ENCODE measurements around the gene MED8. TPM values are rescaled to one million over a fixed set of nuclear protein-coding genes. Genes with fewer than 3 reads are reported as not detected.
A peak's percentile ranks its signal among the peaks of the same experiment; 100 is the strongest.
"Not testable (repeated sequence)": the region's sequence is repeated elsewhere in the genome, so short reads cannot be mapped to it uniquely, and the experiment has no call there.

Gene MED8
- total RNA-seq, 1 donor from 2014 or later, result 15.7 TPM

- Histone ChIP-seq H3K4me1 (peaks cover 40% of the 10 kb centered on the region), H3K27ac (replicated peaks) (peak overlapping the region; percentile 58), H3K4me3 (no peak overlapping the region), H3K9me3 (replicated peaks) (no peaks in the 10 kb centered on the region), H3K36me3 (no peaks in the 10 kb centered on the region), H3K27me3 (ENCODE audit: low read depth) (no peaks in the 10 kb centered on the region)
- TF ChIP-seq, protein P1, sequence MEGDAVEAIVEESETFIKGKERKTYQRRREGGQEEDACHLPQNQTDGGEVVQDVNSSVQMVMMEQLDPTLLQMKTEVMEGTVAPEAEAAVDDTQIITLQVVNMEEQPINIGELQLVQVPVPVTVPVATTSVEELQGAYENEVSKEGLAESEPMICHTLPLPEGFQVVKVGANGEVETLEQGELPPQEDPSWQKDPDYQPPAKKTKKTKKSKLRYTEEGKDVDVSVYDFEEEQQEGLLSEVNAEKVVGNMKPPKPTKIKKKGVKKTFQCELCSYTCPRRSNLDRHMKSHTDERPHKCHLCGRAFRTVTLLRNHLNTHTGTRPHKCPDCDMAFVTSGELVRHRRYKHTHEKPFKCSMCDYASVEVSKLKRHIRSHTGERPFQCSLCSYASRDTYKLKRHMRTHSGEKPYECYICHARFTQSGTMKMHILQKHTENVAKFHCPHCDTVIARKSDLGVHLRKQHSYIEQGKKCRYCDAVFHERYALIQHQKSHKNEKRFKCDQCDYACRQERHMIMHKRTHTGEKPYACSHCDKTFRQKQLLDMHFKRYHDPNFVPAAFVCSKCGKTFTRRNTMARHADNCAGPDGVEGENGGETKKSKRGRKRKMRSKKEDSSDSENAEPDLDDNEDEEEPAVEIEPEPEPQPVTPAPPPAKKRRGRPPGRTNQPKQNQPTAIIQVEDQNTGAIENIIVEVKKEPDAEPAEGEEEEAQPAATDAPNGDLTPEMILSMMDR (IDR thresholded peaks at IDR 0.05; ENCODE audit: borderline replicate concordance), result no peak
- peak; percentile 29 for DNase-seq
- intact Hi-C loops (cut with micrococcal nuclease), result no loop called here
Observed at GRCh38 chr1:43373066-43373940, 16.3 kb downstream of the MED8 start.

- no peak overlapping the region for H3K4me3 ChIP-seq
- peak overlapping the region; percentile 58 for H3K27ac ChIP-seq (replicated peaks)
- TF ChIP-seq, protein P1 (IDR thresholded peaks at IDR 0.05; ENCODE audit: borderline replicate concordance), result no peak
- no peak for DNase-seq
- H3K4me1 ChIP-seq, result peaks cover 49% of the 10 kb centered on the region
- H3K27me3 ChIP-seq (ENCODE audit: low read depth), result no peaks in the 10 kb centered on the region
- intact Hi-C loops (cut with micrococcal nuclease), result no loop called here
- H3K36me3 ChIP-seq, result no peaks in the 10 kb centered on the region
- no peaks in the 10 kb centered on the region for H3K9me3 ChIP-seq (replicated peaks)
Observed at GRCh38 chr1:43372172-43372571, 17.4 kb downstream of the MED8 start.

GRCh38 chr1:43370564-43370963, 19.0 kb downstream of the MED8 start:
- H3K9me3 ChIP-seq (replicated peaks), result no peaks in the 10 kb centered on the region
- H3K4me1 ChIP-seq, result peaks cover 65% of the 10 kb centered on the region
- intact Hi-C loops (cut with micrococcal nuclease), result no loop called here
- H3K4me3 ChIP-seq, result no peak overlapping the region
- H3K27ac ChIP-seq (replicated peaks), result no peak overlapping the region
- H3K27me3 ChIP-seq (ENCODE audit: low read depth), result no peaks in the 10 kb centered on the region
- no peak for DNase-seq
- H3K36me3 ChIP-seq, result peaks cover 1% of the 10 kb centered on the region
- TF ChIP-seq, protein P1 (IDR thresholded peaks at IDR 0.05; ENCODE audit: borderline replicate concordance), result no peak

GRCh38 chr1:43369779-43370178, 19.8 kb downstream of the MED8 start:
- H3K9me3 ChIP-seq (replicated peaks); DNase-seq; H3K4me3 ChIP-seq; H3K36me3 ChIP-seq; H3K27me3 ChIP-seq (ENCODE audit: low read depth); H3K27ac ChIP-seq (replicated peaks); intact Hi-C loops (cut with micrococcal nuclease): not testable (repeated sequence)
- peaks cover 66% of the 10 kb centered on the region for H3K4me1 ChIP-seq

- peaks cover 21% of the 10 kb centered on the region for H3K36me3 ChIP-seq
- H3K27me3 ChIP-seq (ENCODE audit: low read depth), result no peaks in the 10 kb centered on the region
- peaks cover 61% of the 10 kb centered on the region for H3K4me1 ChIP-seq
- TF ChIP-seq, protein P1 (IDR thresholded peaks at IDR 0.05; ENCODE audit: borderline replicate concordance), result no peak
- no peaks in the 10 kb centered on the region for H3K9me3 ChIP-seq (replicated peaks)
- no peak for DNase-seq
- peak overlapping the region; percentile 95 for H3K4me3 ChIP-seq
- intact Hi-C loops (cut with micrococcal nuclease), result no loop called here
- H3K27ac ChIP-seq (replicated peaks), result peak overlapping the region; percentile 98
Observed at GRCh38 chr1:43368646-43369020, 21.0 kb downstream of the MED8 start.

Data from left ventricle myocardium inferior (tissue), 1 donor.